ENCODE measurements around the gene ALDH1B1.

ALDH1B1 gene

DNA sequence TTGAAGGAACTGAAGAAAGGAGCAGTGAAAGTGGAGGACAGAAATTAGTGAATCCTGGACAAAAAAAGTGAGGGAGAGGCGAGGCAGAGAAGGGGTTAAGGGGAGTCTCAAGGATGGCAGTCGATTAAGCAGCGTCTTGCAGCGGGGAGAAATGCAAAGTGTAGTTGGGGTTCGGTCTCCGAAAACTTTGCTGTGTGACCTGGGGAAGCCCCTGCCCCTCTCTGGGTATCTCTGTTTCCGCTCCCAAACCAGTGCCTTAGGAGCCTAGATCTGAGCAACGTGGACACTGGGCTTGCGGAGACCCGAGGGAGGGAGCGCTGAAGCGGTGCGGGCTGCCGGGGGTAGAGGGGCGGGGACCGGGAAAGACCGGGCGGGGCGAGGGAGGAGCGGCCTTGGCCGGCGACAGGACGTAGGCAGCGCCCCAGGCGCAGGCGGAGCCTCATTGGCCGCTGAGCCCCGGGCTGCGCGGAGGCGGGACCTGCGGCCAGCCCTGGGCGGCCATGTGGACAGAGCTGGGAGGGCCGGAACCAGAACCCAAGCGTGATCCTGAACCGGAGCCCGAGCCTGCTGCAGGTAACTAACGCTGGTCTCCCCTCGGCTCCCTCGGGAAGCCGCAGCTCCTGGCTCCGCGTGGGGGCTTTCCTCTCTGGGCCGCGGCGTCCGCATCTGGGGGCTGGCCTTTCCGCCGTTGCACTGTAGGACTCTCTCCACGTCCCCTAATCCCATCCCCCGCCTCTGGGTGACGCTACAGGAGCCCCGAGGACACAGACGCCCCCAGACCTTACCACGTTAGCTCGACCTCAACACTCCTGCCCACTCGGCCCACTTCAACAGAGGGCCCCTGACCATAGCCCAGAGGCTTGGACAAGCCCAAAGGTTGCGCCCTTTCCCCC lies at the start of gene ALDH1B1:
ALDH1B1 (plus strand) TSS at position 468 of the 893 bp plus-strand sequence. CDS start 3,047 bp downstream, outside the sequence.
- DNase-seq, result peak; percentile 42 to 64

- DNase-seq, result no peak
Measured at GRCh38 chr9:38343037-38343436, 49.5 kb upstream of the ALDH1B1 start.

- DNase-seq, result no peak
Measured at GRCh38 chr9:38343552-38343951, 49.0 kb upstream of the ALDH1B1 start.

- no peak for DNase-seq
Measured at GRCh38 chr9:38344566-38345324, 47.8 kb upstream of the ALDH1B1 start.

GRCh38 chr9:38345851-38346755 lies 46.4 kb upstream of the ALDH1B1 start:
- DNase-seq, result no peak

DNA sequence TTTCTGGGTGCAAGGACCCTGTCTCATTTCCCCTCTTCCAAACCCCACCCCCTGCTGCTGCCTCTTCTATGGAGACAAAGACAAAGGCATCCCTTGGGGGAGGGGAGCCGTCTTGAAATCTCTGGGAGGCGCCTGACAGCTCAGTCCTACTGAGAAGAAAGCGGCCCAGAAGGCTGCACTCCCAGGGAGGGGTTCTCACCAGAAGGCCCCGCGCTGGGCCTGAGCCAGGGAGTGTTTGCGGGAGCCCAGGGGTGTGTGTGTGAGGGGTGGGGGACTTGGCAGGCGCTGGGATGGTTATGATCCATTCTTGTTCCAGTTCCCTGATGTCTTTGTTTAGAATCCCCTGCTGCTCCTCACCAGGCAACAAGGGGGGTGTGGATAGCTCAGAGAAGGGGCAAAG lies 45.7 kb upstream of the ALDH1B1 start:
- no peak for DNase-seq

DNA sequence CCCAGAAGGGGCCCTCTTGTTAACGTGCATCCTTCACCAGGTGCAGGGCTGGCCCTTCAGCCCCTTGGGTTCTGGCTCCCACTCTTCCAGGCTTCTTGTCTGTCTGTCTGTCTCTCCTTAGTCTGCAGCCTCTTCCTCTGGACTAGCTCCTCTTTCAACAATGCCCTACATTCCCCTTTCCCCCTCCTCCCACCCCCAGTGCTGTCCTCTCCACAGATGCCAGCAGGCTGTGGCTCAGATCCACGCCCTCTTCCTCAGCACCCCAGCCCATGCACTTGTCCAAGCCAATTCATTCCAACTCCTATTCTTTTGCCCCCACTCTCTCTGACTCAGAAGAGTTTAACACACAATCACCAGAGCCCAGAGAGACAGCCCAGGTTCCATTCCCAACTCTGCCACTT lies 45.2 kb upstream of the ALDH1B1 start:
- no peak for DNase-seq

- no peak for DNase-seq
Measured at GRCh38 chr9:38347946-38348345, 44.6 kb upstream of the ALDH1B1 start.

- DNase-seq, result no peak
Measured at GRCh38 chr9:38350529-38350928, 42.0 kb upstream of the ALDH1B1 start.

GRCh38 chr9:38352530-38353328 lies 39.8 kb upstream of the ALDH1B1 start:
- no peak for DNase-seq

GRCh38 chr9:38355115-38355514 lies 37.4 kb upstream of the ALDH1B1 start:
- no peak for DNase-seq

DNA sequence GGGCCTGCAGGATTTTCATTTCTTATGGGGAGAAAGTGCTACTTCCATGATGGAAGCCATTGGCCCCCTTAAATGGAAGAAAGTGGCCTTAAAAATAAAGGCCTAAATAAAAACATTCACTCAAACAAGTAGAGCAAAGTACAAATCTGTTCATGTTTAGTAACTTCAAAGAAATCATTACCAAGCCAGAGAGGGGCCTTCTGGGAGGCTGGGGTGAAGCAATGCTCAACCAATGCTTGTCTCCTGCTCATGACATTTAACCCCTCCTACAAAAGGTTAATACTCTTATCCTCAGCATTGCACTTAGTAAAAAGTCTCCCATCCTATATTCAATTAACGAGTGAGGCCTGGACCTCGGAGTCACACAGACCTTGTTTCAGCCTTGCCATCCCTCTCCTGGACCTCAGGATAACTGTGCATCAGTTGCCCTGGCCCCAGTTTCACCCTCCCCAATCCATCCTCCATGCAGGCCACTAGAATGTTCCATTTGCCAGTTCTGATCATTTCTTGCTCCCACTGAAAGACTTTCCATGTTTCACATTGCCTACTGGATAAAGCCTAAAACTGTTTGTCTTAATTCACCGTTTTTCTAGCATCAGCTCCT lies 36.9 kb upstream of the ALDH1B1 start:
- DNase-seq, result no peak

DNA sequence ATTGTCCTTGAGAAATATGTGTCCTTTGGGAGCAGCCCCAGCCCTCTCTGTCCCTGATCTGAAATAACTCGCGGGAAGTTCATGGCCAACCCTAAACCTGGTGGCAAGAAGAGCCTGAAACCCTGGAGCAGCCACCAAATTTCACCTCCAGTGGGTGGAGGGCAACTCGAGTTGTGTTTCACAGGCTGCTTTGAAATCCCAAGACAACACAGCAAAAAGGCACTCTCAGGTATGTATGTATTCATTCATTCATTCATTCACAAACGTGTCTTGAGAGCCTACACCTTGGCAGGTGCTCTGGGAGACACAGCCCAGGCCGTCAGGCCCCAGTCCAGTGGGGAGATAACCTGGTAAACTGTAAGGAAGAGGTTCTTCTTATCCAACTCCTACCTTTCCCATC lies 35.7 kb upstream of the ALDH1B1 start:
- DNase-seq, result no peak

DNA sequence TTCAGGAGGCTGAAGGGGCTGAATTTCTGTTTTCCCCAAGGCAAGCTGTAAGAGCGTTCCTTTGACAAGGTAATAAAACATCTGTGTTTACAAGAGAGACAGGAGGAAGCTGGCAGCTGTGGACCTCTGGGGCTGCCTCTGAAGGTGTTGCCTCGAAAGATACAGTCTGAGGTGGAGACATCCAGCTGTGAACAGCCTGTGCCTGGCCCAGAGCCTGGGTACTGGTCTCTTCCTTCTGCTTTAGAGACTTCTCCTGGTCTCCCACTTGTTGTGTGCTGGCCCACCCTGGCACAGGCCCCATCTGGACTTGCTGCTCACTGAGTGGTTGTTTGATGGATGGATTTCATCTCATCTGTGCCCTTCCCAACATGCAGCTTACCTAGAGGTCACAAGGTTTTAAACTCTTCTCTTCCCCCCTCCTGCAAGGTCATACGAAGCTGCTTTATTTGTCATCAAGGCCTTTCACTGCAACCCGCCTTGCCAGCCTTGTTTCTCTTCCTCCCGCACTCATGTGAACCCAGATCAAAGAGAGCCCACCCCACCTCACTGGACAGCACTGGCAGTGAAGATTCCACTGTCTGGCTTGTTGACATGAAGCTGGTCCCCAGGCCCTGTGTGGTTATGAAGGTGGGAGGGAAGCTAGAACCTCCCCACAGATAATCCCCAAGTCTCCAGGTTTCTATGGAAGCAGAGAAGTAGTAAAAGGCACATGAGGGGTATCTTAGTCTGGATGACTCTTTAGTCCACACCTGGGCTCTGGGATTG lies 35.0 kb upstream of the ALDH1B1 start:
- no peak for DNase-seq

DNA sequence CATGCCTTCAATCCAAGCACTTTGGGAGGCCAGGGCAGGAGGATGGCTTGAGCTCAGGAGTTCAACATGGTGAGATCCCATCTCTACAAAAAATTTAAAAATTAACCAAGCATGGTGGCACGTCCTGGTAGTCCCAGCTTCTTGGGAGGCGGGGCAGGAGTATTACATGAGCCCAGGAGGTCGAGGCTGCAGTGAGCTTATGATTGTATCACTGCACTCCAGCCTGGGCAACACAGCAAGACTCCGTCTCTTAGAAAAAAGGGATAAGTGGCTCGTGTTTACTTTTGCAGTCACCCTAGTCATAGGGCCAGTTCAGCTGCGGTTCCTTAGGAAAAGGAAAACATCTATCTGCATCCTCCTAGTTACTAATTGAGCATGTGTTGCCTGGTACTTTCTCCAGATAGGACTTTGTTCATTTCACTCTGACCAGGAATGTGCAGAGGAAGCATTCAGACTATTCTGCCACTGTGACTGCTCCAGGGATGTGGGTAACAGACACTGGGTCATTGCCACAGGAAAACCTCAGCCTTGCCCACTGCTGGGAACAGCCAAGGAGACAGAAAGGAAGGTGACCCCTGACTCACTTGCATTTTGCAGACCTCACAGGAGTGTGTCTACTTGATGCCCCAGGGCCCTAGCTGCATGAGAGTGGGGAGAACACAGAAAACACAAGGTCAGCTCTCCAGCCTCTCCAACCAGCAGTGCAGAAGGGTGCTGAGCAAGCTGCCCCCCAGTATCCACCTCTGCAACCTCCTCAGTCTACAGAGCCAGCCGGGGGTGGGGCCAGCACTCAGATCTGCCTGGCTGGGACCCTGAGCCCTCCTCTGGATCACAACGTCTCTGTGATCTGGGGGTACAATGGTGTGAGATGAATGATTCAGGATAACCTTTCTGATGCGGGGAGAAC lies 33.9 kb upstream of the ALDH1B1 start:
- no peak for DNase-seq

DNA sequence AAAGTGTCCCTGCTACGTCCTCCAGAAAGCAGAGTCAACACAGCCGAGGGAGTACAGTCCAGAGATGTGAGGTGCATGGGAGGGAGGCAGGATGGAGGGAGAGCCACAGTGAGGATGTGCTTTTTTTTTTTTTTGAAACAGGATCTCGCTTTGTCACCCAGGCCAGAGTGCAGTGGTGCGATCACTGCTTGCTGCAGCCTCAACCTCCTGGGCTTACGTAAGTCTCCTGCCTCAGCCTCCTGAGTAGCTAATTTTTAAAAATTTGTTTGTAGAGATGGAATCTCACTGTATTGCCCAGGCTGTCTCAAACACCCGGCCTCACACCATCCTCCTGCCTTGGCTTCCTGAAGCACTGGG lies 33.2 kb upstream of the ALDH1B1 start:
- no peak for DNase-seq

GRCh38 chr9:38359689-38360385 lies 32.7 kb upstream of the ALDH1B1 start:
- no peak for DNase-seq

DNA sequence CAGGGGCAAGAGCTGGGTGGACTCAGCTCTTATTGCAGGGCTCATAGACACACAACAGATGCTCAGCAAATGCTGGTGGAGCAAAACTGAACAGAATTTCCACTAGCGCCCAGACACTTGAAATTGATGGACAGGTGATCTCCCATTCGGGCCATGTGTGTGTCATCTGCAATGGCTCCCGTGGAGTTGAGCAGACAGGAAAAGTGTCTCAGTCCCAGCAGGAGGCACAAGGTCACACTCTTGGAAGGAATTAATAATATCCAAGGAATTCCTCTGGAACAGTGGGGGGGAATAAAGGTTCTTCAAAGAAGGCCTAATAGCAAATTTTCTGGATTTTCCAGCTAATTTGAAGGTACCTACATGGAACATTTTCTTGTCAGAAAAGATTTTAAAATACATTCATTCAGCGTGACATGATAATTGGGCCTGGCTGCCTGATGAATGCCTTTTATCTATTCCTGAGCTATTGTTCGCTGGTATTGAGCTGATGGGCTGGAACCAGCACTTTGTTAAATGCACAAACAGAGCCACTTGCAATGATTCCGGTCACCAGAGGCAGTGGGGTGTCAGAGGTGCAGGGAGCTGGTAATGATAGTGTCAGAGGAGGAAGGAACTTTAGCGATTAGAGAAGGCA lies 31.5 kb upstream of the ALDH1B1 start:
- no peak for DNase-seq

GRCh38 chr9:38361473-38361850 lies 31.0 kb upstream of the ALDH1B1 start:
- no peak for DNase-seq

Data from stimulated activated CD4-positive, alpha-beta T cell treated with anti-CD3 and anti-CD28 coated beads, Interleukin-4, amount 100 ng/mL, for 4 hours (primary cell).